ENCODE measurements around the gene LPP.

GRCh38 chr3:188157407-188157806 lies 3.5 kb downstream of the LPP start:
- TF ChIP-seq, protein P1, sequence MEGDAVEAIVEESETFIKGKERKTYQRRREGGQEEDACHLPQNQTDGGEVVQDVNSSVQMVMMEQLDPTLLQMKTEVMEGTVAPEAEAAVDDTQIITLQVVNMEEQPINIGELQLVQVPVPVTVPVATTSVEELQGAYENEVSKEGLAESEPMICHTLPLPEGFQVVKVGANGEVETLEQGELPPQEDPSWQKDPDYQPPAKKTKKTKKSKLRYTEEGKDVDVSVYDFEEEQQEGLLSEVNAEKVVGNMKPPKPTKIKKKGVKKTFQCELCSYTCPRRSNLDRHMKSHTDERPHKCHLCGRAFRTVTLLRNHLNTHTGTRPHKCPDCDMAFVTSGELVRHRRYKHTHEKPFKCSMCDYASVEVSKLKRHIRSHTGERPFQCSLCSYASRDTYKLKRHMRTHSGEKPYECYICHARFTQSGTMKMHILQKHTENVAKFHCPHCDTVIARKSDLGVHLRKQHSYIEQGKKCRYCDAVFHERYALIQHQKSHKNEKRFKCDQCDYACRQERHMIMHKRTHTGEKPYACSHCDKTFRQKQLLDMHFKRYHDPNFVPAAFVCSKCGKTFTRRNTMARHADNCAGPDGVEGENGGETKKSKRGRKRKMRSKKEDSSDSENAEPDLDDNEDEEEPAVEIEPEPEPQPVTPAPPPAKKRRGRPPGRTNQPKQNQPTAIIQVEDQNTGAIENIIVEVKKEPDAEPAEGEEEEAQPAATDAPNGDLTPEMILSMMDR (IDR thresholded peaks at IDR 0.05; ENCODE audit: insufficient read depth, low read length) = no peak
- no peak for TF ChIP-seq POLR2AphosphoS5 (IDR thresholded peaks at IDR 0.05; ENCODE audit: low read depth)
- TF ChIP-seq, protein P2, sequence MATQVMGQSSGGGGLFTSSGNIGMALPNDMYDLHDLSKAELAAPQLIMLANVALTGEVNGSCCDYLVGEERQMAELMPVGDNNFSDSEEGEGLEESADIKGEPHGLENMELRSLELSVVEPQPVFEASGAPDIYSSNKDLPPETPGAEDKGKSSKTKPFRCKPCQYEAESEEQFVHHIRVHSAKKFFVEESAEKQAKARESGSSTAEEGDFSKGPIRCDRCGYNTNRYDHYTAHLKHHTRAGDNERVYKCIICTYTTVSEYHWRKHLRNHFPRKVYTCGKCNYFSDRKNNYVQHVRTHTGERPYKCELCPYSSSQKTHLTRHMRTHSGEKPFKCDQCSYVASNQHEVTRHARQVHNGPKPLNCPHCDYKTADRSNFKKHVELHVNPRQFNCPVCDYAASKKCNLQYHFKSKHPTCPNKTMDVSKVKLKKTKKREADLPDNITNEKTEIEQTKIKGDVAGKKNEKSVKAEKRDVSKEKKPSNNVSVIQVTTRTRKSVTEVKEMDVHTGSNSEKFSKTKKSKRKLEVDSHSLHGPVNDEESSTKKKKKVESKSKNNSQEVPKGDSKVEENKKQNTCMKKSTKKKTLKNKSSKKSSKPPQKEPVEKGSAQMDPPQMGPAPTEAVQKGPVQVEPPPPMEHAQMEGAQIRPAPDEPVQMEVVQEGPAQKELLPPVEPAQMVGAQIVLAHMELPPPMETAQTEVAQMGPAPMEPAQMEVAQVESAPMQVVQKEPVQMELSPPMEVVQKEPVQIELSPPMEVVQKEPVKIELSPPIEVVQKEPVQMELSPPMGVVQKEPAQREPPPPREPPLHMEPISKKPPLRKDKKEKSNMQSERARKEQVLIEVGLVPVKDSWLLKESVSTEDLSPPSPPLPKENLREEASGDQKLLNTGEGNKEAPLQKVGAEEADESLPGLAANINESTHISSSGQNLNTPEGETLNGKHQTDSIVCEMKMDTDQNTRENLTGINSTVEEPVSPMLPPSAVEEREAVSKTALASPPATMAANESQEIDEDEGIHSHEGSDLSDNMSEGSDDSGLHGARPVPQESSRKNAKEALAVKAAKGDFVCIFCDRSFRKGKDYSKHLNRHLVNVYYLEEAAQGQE (IDR thresholded peaks at IDR 0.05; ENCODE audit: insufficient replicate concordance, low read depth) = no peak
